Activated CD8-positive, alpha-beta T cell treated with anti-CD3 and anti-CD28 coated beads for 36 hours (primary cell): ENCODE measurements around the gene USP24. TPM values are rescaled to one million over a fixed set of nuclear protein-coding genes. Genes with fewer than 3 reads are reported as not detected.
"Not testable (repeated sequence)": the region's sequence is repeated elsewhere in the genome, so short reads cannot be mapped to it uniquely, and the experiment has no call there.

Source experiments
- ATAC-seq: fragments of 200-7000 bp; cut with Tn5 transposase; one replicate; pipeline ENCODE4 v1.10.0; 2021; ENCODE audit warnings: mild to moderate bottlenecking, moderate library complexity
- CTCF ChIA-PET: fragments of 350-600 bp; sonication (Branson Sonifier 250); formaldehyde crosslinking; loops from one replicate; lab custom pipeline; 2021; ENCODE audit warnings: antibody characterized with exemption; lab: Charles Lee
- POLR2A ChIA-PET: fragments of 350-600 bp; sonication (Branson Sonifier 250); formaldehyde crosslinking; loops from one replicate; lab custom pipeline; 2021; ENCODE audit warnings: antibody characterized with exemption; lab: Charles Lee
- DNase-seq: peaks from one replicate; pipeline ENCODE4 v3.0.0-alpha.2; 2020
- H3K27ac Mint-ChIP-seq: one replicate; pipeline ENCODE4 v1.8.0; 2021; ENCODE audit warnings: mild to moderate bottlenecking, mixed read lengths
- H3K27me3 Mint-ChIP-seq: one replicate; pipeline ENCODE4 v1.8.0; 2021; ENCODE audit warnings: mixed read lengths
- H3K36me3 Mint-ChIP-seq: one replicate; pipeline ENCODE4 v1.8.0; 2021; ENCODE audit warnings: low read depth, mixed read lengths
- H3K4me1 Mint-ChIP-seq: one replicate; pipeline ENCODE4 v1.8.0; 2021; ENCODE audit warnings: low read depth, mixed read lengths
- H3K4me3 Mint-ChIP-seq: one replicate; pipeline ENCODE4 v1.8.0; 2021; ENCODE audit warnings: mild to moderate bottlenecking, moderate library complexity, mixed read lengths
- H3K9me3 Mint-ChIP-seq: one replicate; pipeline ENCODE4 v1.8.0; 2021; ENCODE audit warnings: mixed read lengths
- intact Hi-C: fragments of 100-400 bp; cut with micrococcal nuclease; formaldehyde crosslinking; loops from one replicate; pipeline ENCODE4 v1.10.0; 2022
- microRNA-seq: library from miRNA; unstranded; fragments of <30 nt; microRNA quantifications from one replicate; pipeline ENCODE4 v1.2.0, GENCODE V29; 2022; ENCODE audit warnings: borderline microRNAs expressed, borderline replicate concordance
- total RNA-seq, 2 experiments: library from RNA; stranded (reverse); gene quantifications; one replicate each; pipeline ENCODE4 v1.2.3, GENCODE V29; 2021
- TF ChIP-seq, protein P1 (sequence below): fragments of 200-600 bp; IDR thresholded peaks from one replicate; pipeline ENCODE4 v1.8.0; 2022; ENCODE audit warnings: antibody characterized with exemption, mild to moderate bottlenecking

USP24 gene
- total RNA-seq, 2 experiments from 2014 or later = 39.4 to 47.0 TPM

DNA sequence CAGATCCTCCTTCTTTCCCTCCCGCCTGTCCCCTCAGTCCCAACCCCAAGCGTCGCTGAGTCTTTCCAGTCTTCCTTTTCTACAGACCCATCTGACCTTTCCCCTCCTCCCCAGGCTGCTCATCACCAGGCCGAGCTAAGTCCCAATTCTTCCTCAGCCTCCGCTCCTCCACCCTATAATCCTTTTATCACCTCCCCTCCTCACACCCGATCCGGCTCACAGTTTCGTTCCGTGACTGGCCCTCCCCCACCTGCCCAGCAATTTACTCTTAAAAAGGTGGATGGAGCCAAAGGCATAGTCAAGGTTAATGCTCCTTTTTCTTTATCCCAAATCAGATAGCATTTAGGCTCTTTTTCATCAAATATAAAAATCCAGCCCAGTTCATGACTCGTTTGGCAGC is 191.0 kb downstream of the USP24 start:
- H3K36me3 Mint-ChIP-seq, H3K27me3 Mint-ChIP-seq, H3K9me3 Mint-ChIP-seq, ATAC-seq, H3K4me1 Mint-ChIP-seq, H3K4me3 Mint-ChIP-seq, DNase-seq, POLR2A ChIA-PET, H3K27ac Mint-ChIP-seq, CTCF ChIA-PET: not testable (repeated sequence)
- intact Hi-C loops = loop anchor here (5.0 kb wide), 1 partner anchor 77 kb away; no protein-coding TSS in a partner anchor

- ATAC-seq (peak; percentile 100), DNase-seq (peak; percentile 83)
- ChIA-PET POLR2A (no interaction called here), CTCF (interaction anchor here (0.6 to 2.6 kb wide), 37 partner anchors 9 to 1154 kb away, joined by 3 to 63 read pairs (median 5); partner anchors contain the start of genes DHCR24 and PCSK9)
- Mint-ChIP-seq H3K4me3 (no peak overlapping the region), H3K36me3 (no peaks in the 10 kb centered on the region), H3K27ac (no peak overlapping the region), H3K27me3 (peaks cover 1% of the 10 kb centered on the region), H3K4me1 (no peaks in the 10 kb centered on the region), H3K9me3 (no peaks in the 10 kb centered on the region)
- intact Hi-C loops = loop anchor here (5.0 kb wide), 1 partner anchor 75 kb away; no protein-coding TSS in a partner anchor
- TF ChIP-seq, protein P1, sequence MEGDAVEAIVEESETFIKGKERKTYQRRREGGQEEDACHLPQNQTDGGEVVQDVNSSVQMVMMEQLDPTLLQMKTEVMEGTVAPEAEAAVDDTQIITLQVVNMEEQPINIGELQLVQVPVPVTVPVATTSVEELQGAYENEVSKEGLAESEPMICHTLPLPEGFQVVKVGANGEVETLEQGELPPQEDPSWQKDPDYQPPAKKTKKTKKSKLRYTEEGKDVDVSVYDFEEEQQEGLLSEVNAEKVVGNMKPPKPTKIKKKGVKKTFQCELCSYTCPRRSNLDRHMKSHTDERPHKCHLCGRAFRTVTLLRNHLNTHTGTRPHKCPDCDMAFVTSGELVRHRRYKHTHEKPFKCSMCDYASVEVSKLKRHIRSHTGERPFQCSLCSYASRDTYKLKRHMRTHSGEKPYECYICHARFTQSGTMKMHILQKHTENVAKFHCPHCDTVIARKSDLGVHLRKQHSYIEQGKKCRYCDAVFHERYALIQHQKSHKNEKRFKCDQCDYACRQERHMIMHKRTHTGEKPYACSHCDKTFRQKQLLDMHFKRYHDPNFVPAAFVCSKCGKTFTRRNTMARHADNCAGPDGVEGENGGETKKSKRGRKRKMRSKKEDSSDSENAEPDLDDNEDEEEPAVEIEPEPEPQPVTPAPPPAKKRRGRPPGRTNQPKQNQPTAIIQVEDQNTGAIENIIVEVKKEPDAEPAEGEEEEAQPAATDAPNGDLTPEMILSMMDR = peak; percentile 86
Observed at GRCh38 chr1:55021942-55022546, 193.1 kb downstream of the USP24 start.

DNA sequence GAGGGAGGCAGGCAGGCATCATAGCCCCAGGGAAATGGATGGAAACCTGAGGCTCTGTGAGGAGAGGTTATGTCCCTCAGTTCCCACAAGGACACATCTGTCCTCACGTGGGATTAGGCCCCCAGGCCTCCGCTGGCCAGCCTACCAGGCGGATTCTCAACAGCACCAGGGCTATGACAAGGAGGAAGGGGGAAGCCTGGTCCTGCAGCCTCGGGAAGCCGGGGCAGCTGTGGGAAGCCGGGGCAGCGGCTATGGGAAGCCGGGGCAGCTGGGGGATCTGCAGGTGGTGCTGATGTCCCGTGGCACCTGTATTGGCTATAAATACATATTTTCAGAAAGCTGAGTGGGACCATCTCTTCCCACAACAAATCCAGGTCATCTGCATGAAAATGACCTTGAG is 196.8 kb downstream of the USP24 start:
- TF ChIP-seq, protein P1 = no peak
- H3K27ac Mint-ChIP-seq = no peak overlapping the region
- no peaks in the 10 kb centered on the region for H3K4me1 Mint-ChIP-seq
- intact Hi-C loops = no loop called here
- CTCF ChIA-PET = interaction anchor here (1.1 to 1.7 kb wide), 3 partner anchors 68 to 80 kb away, joined by 3 to 9 read pairs (median 3); no protein-coding TSS in a partner anchor
- DNase-seq (no peak), ATAC-seq (no peak)
- POLR2A ChIA-PET = no interaction called here
- no peaks in the 10 kb centered on the region for H3K9me3 Mint-ChIP-seq
- no peaks in the 10 kb centered on the region for H3K36me3 Mint-ChIP-seq
- H3K27me3 Mint-ChIP-seq = peaks cover 7% of the 10 kb centered on the region
- no peak overlapping the region for H3K4me3 Mint-ChIP-seq

Small RNA genes lying within 50 kb of the gene (microRNA-seq; reads per million reads assigned to microRNA genes)
- 10.9 reads per million, percentile 35 among the genes with 10 or more reads in this experiment for gene MIR4422

Other genes starting within 250 kb of the USP24 start
- not detected for gene TMEM61, start 234.7 kb downstream of the USP24 start, total RNA-seq
- gene BSND, start 216.4 kb downstream of the USP24 start, total RNA-seq = not detected
- not detected for gene PCSK9, start 175.8 kb downstream of the USP24 start, total RNA-seq